ENCODE measurements around the gene FBXW7. TPM values are rescaled to one million over a fixed set of nuclear protein-coding genes. Genes with fewer than 3 reads are reported as not detected.

The FBXW7 gene
- total RNA-seq, 1 experiment from 2014 or later, result 27.1 TPM

GRCh38 chr4:152448038-152448707 lies 87.7 kb downstream of the FBXW7 start:
- H2BK15ac ChIP-seq (ENCODE audit: low read depth, low read length), result no peak overlapping the region
- no peak overlapping the region for H4K91ac ChIP-seq (ENCODE audit: insufficient read length, low read depth, low read length)
- Mint-ChIP-seq H3K4me3 (no peak overlapping the region), H3K27ac (no peak overlapping the region), H3K4me1 (peaks cover under 1 to 3% of the 10 kb centered on the region in 2 experiments; a peak in 2 of 4 replicates), H3K36me3 (ENCODE audit: insufficient read depth in 1 of 3, low read depth in 3 of 3) (no peaks in the 10 kb centered on the region), H3K9me3 (no peaks in the 10 kb centered on the region), H3K27me3 (ENCODE audit: low read depth) (no peaks in the 10 kb centered on the region)
- H3K4me1 ChIP-seq (ENCODE audit: insufficient read depth, low read length), result no peaks in the 10 kb centered on the region
- DNase-seq, result no peak
- no peak overlapping the region for H4K5ac ChIP-seq (ENCODE audit: insufficient read length, low read depth, low read length)
- no peak overlapping the region for H3T11ph ChIP-seq (ENCODE audit: low read length)
- H2BK5ac ChIP-seq (ENCODE audit: insufficient read length, low read length), result no peak overlapping the region
- no peak overlapping the region for H2BK12ac ChIP-seq (ENCODE audit: insufficient read length, low read depth, low read length)
- H4K20me1 ChIP-seq (ENCODE audit: control insufficient read depth, insufficient read depth, insufficient read length), result no peaks in the 10 kb centered on the region
- no peak for TF ChIP-seq CTCF (conservative IDR thresholded peaks at IDR 0.05)
- H2BK120ac ChIP-seq (ENCODE audit: low read depth, low read length, poor library complexity, severe bottlenecking), result no peak overlapping the region
- H3K79me2 ChIP-seq (ENCODE audit: insufficient read depth, low read length), result no peaks in the 10 kb centered on the region; the same call in 1 of the 2 replicates
- H2BK20ac ChIP-seq (ENCODE audit: low read depth, low read length, poor library complexity, severe bottlenecking), result no peak overlapping the region
- H3K23me2 ChIP-seq (ENCODE audit: insufficient read length, low read depth, low read length, poor library complexity, severe bottlenecking), result no peaks in the 10 kb centered on the region
- H3K9ac ChIP-seq (ENCODE audit: extremely low read depth, insufficient read length, low read length), result no peak overlapping the region
- no peaks in the 10 kb centered on the region for H3K9me3 ChIP-seq (ENCODE audit: control insufficient read depth, low read depth, low read length)
- no peaks in the 10 kb centered on the region for H3K79me1 ChIP-seq (ENCODE audit: insufficient read depth, low read depth, low read length, poor library complexity, severe bottlenecking)
- H3K18ac ChIP-seq (ENCODE audit: insufficient read length, low read depth, low read length), result no peak overlapping the region
- no peak overlapping the region for H3K4me2 ChIP-seq (ENCODE audit: insufficient read depth, insufficient read length, low read length)
- WGBS (ENCODE audit: extremely low coverage, insufficient read length, low lambda C conversion rate), result no CpG with 5 or more reads among the region's 6 CpGs
- H2AFZ ChIP-seq (ENCODE audit: low read length), result no peak overlapping the region
- H4K8ac ChIP-seq (replicated peaks; ENCODE audit: insufficient read length, low read depth, low read length), result no peak overlapping the region
- no peak overlapping the region for H2AK5ac ChIP-seq (ENCODE audit: insufficient read length, low read length)
- no peak overlapping the region for H3K4ac ChIP-seq (ENCODE audit: low read depth, low read length)
- no peak overlapping the region for H3K14ac ChIP-seq (ENCODE audit: insufficient read depth, low read length)
- no peak overlapping the region for H3K56ac ChIP-seq (ENCODE audit: insufficient read length, low read depth, low read length)
- no peak overlapping the region for H3K27ac ChIP-seq (ENCODE audit: insufficient read length, low read depth, low read length)
- no peak overlapping the region for H3K23ac ChIP-seq (ENCODE audit: insufficient read length, low read depth, low read length)
- H3K27me3 ChIP-seq (ENCODE audit: insufficient read depth, low read length), result no peaks in the 10 kb centered on the region
